WERI-Rb-1 (cell line): ENCODE measurements around the gene TRRAP.

Experiments used
- DNase-seq: peaks from one replicate; pipeline ENCODE4 v3.0.0-alpha.2; 2020
- H3K27ac ChIP-seq: fragments of 250-450 bp; sonication (Bioruptor Pico); 2 replicates; pipeline ENCODE4 v1.5.1; 2020; ENCODE audit warnings: mild to moderate bottlenecking, moderate library complexity
- H3K27me3 ChIP-seq: fragments of 250-450 bp; sonication (Bioruptor Pico); 2 replicates; pipeline ENCODE4 v1.5.1; 2021; ENCODE audit warnings: mild to moderate bottlenecking, low read depth, moderate library complexity; ENCODE audit not compliant: insufficient read depth, severe bottlenecking
- H3K36me3 ChIP-seq: fragments of 250-450 bp; sonication (Bioruptor Pico); 2 replicates; pipeline ENCODE4 v1.5.1; 2020; ENCODE audit warnings: mild to moderate bottlenecking, moderate library complexity
- H3K4me3 ChIP-seq: 2 replicates; pipeline ENCODE4 v1.5.1; 2011; ENCODE audit warnings: low read depth, mild to moderate bottlenecking, control low read depth, low read length
- H3K9me3 ChIP-seq: fragments of 250-450 bp; sonication (Bioruptor Pico); 2 replicates; pipeline ENCODE4 v1.5.1; 2021; ENCODE audit warnings: mild to moderate bottlenecking, moderate library complexity; ENCODE audit not compliant: severe bottlenecking
- CTCF ChIP-seq: IDR thresholded peaks from 2 replicates; pipeline ENCODE4 v1.5.1; 2011; ENCODE audit warnings: low read depth, mild to moderate bottlenecking, control low read depth, inconsistent platforms, low read length

Gene TRRAP

GRCh38 chr7:99047526-99048077, 169.3 kb downstream of the TRRAP start:
- TF ChIP-seq CTCF: no peak
- Histone ChIP-seq H3K27ac (no peak overlapping the region), H3K27me3 (no peaks in the 10 kb centered on the region), H3K4me3 (no peak overlapping the region), H3K9me3 (no peaks in the 10 kb centered on the region), H3K36me3 (peaks cover 73% of the 10 kb centered on the region)
- no peak for DNase-seq

DNA sequence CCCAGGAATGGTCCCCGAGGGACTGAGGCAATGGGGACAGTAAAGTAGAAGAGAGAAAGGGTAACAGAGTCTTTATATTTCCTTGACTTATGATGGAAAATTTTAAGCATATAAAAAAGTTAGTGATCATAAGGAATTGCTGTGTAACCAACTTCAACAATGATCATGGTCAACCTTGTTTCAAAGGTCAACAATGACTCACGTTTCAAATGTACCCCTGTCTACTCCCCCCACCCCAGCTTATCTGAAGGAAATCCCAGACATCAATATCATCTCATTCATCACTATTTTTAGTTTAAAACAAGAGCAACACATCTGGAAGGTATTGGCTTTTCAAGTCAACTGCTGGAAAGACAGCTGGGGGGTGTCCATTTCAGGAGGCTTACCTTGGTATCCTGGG, 172.6 kb downstream of the TRRAP start:
- no peak for DNase-seq
- Histone ChIP-seq H3K27ac (no peak overlapping the region), H3K36me3 (peaks cover 70% of the 10 kb centered on the region), H3K4me3 (no peak overlapping the region), H3K9me3 (no peaks in the 10 kb centered on the region), H3K27me3 (no peaks in the 10 kb centered on the region)
- TF ChIP-seq CTCF: no peak

DNA sequence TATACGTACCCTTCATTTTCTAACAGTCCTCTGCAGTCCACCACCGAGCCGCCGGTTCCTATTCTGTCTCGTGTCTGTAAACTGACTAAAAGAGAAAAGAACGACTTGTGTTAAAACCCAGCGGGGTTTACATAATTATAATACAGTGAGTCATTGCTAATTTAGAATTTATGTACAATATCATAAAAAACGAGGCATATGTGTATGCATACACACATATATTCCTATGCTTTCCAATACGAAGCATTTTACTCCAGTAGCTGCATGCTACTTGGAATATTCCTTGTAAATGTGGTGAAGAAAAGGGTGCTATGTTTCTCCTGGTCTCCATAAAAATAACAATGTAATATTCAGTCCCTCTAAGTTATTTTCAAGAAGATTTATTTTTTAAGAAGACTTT, 176.4 kb downstream of the TRRAP start:
- Histone ChIP-seq H3K27me3 (no peaks in the 10 kb centered on the region), H3K9me3 (no peaks in the 10 kb centered on the region), H3K36me3 (peaks cover 54% of the 10 kb centered on the region), H3K4me3 (no peak overlapping the region), H3K27ac (no peak overlapping the region)
- TF ChIP-seq CTCF: no peak
- no peak for DNase-seq

- no peak for TF ChIP-seq CTCF
- Histone ChIP-seq H3K9me3 (no peaks in the 10 kb centered on the region), H3K4me3 (no peak overlapping the region), H3K27ac (no peak overlapping the region), H3K27me3 (no peaks in the 10 kb centered on the region), H3K36me3 (peaks cover 4% of the 10 kb centered on the region; the same call in 1 of the 2 replicates)
- DNase-seq: no peak
Observed at GRCh38 chr7:99061001-99061776, 182.9 kb downstream of the TRRAP start.
